Peyer's patch (tissue), 4 donors: ENCODE measurements around the gene MARK3. TPM values are rescaled to one million over a fixed set of nuclear protein-coding genes. Genes with fewer than 3 reads are reported as not detected.

Experiments used
- small RNA-seq, 2 donors: library from RNA; depleted of rRNA; stranded (forward); fragments of <200 nt; gene quantifications; one replicate each; pipeline ENCODE3, GENCODE V24; 2016
- total RNA-seq, 4 donors: library from RNA; depleted of rRNA; stranded (reverse); fragments of >200 nt; gene quantifications; one replicate each; pipeline ENCODE4 v1.1.0, GENCODE V29; 2016

The MARK3 gene
- total RNA-seq, 4 donors from 2014 or later, result 76.0 to 196 (median 99.5) TPM

Small RNA genes lying within 50 kb of the gene (small RNA-seq; reads per million reads assigned to genes)
- gene RNU7-160P (0 reads per million in 2 donors), gene SNORA28 (1.4 to 23.7 reads per million in 2 donors)

Other genes with a start within 250 kb of the MARK3 start
- 100 to 1,000 TPM; 176 to 226 (median 217) TPM for gene EIF5, start 51.2 kb upstream of the MARK3 start, total RNA-seq
- gene CKB, start 137.4 kb downstream of the MARK3 start, total RNA-seq, result 100 to 1,000 TPM in 1 of 4 donors, 10 to 100 TPM in 3; 40.1 to 101 (median 68.4) TPM
- gene TRMT61A, start 143.8 kb downstream of the MARK3 start, total RNA-seq, result 10 to 100 TPM in 1 of 4 donors, 1 to 10 TPM in 3; 6.1 to 13.9 (median 8.7) TPM
- gene BAG5, start 177.2 kb downstream of the MARK3 start, total RNA-seq, result 10 to 100 TPM; 18.0 to 38.0 (median 19.5) TPM
- gene COA8, start 177.5 kb downstream of the MARK3 start, total RNA-seq, result 10 to 100 TPM; 13.6 to 20.8 (median 17.9) TPM
- gene KLC1, start 243.8 kb downstream of the MARK3 start, total RNA-seq, result 100 to 1,000 TPM; 125 to 361 (median 270) TPM